Lower lobe of right lung (tissue), 2 donors: ENCODE results near the gene OSTF1. TPM values are rescaled to one million over a fixed set of nuclear protein-coding genes. Genes with fewer than 3 reads are reported as not detected.

ENCODE experiments used
- ATAC-seq, 2 donors: fragments of 200-7000 bp; cut with Tn5 transposase; one replicate each; pipeline ENCODE4 v1.9.1; 2020 to 2022; ENCODE audit warnings: mild to moderate bottlenecking in 2 of 2, moderate library complexity in 2 of 2
- DNase-seq: peaks from one replicate; pipeline ENCODE4 v3.0.0-alpha.2; 2020
- H3K27ac ChIP-seq: fragments of 200-600 bp; one replicate; pipeline ENCODE4 v1.8.0; 2022
- H3K27me3 ChIP-seq: fragments of 200-600 bp; one replicate; pipeline ENCODE4 v1.8.0; 2022; ENCODE audit warnings: low read depth
- H3K36me3 ChIP-seq: fragments of 200-600 bp; one replicate; pipeline ENCODE4 v1.8.0; 2022; ENCODE audit warnings: mild to moderate bottlenecking
- H3K4me1 ChIP-seq: fragments of 200-600 bp; one replicate; pipeline ENCODE4 v1.8.0; 2022
- H3K4me3 ChIP-seq: fragments of 200-600 bp; one replicate; pipeline ENCODE4 v1.8.0; 2022; ENCODE audit warnings: mild to moderate bottlenecking
- H3K9me3 ChIP-seq: fragments of 200-600 bp; one replicate; pipeline ENCODE4 v1.8.0; 2022
- intact Hi-C: fragments of 100-400 bp; cut with DNase I; formaldehyde crosslinking; loops from one replicate; pipeline ENCODE4 v1.11.0; 2022
- long read RNA-seq: library from polyadenylated mRNA; unstranded; transcript quantifications from one replicate; pipeline ENCODE4 v2.0.0, GENCODE V29; 2021
- total RNA-seq: library from RNA; stranded (reverse); fragmentation: NEBNext Ultra II Directional; extraction: Animal tissue kit (Norgen Biotek cat#: 25700); gene quantifications from one replicate; pipeline ENCODE4 v1.2.1, GENCODE V29; 2021
- TF ChIP-seq, protein P1 (sequence below): fragments of 200-600 bp; IDR thresholded peaks from one replicate; pipeline ENCODE4 v1.8.0; 2022; ENCODE audit warnings: antibody characterized with exemption, mild to moderate bottlenecking
- donor health status: DM: no; HTN: yes; CAD: no; lungs with severe emphysema.

The OSTF1 gene, protein sequence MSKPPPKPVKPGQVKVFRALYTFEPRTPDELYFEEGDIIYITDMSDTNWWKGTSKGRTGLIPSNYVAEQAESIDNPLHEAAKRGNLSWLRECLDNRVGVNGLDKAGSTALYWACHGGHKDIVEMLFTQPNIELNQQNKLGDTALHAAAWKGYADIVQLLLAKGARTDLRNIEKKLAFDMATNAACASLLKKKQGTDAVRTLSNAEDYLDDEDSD
- total RNA-seq = 91.2 TPM
- long read RNA-seq, transcript OSTF1-201 (10 exons, 1,319 nt) = major isoform, 139 of 167 reads
- long read RNA-seq, partial matches to known transcripts = 3 of 167 reads
- long read RNA-seq, other reads (novel, unspliced or antisense) = 25 of 167 reads

DNA sequence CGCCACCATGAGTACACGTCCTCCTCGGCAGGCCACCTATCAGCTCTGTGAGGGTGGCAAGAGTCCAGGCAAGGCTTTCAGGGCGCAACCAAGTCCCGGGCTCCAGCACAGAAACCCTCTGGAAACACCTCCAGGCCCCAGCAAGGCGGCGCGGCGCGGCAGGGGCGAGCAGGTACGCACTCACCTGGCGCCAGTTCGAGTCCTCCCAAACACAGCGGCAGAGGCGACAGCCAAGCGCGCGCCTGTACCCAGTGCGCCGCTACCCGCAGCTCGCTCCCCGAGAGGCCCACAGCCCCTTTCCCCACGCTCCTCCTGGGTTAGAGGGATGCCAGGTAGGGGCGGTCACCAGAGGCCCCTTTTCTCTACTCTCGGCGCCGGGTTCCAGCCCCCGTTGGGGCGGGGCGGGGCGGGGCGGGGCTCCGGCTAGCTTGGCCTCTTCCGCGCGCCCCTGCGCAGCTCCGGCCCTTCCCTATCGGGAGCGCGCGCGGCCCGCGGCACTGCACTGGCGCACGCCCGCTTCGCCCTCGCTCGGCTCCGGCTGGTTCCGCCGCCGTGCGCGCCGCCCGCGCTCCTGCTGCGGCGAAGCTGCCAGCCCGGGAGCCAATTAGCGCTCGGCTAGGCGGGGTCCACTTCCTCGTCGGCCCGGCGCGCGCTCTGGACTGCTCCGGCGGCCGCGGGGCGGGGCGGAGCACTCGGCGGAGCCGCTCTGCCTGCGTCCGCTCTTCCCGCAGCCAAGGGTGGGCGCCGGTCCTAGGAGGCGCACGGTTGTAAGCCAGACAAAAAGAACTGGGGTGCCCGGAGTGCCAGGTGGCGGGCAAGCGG, at the start of gene OSTF1, which contains the start of gene NMRK1:
TSS of gene OSTF1 (plus strand) at position 691 of the 822 bp plus-strand sequence. CDS start 179 bp downstream, outside the sequence.
TSS of gene NMRK1 (minus strand) at position 332 of the 822 bp plus-strand sequence. CDS start 5,040 bp downstream, outside the sequence.
- peak; percentile 95 to 97 for ATAC-seq
- TF ChIP-seq, protein P1, sequence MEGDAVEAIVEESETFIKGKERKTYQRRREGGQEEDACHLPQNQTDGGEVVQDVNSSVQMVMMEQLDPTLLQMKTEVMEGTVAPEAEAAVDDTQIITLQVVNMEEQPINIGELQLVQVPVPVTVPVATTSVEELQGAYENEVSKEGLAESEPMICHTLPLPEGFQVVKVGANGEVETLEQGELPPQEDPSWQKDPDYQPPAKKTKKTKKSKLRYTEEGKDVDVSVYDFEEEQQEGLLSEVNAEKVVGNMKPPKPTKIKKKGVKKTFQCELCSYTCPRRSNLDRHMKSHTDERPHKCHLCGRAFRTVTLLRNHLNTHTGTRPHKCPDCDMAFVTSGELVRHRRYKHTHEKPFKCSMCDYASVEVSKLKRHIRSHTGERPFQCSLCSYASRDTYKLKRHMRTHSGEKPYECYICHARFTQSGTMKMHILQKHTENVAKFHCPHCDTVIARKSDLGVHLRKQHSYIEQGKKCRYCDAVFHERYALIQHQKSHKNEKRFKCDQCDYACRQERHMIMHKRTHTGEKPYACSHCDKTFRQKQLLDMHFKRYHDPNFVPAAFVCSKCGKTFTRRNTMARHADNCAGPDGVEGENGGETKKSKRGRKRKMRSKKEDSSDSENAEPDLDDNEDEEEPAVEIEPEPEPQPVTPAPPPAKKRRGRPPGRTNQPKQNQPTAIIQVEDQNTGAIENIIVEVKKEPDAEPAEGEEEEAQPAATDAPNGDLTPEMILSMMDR = no peak
- peak; percentile 98 for DNase-seq
- Histone ChIP-seq H3K4me1 (peaks cover 75% of the 10 kb centered on the region), H3K27ac (peak within 1 kb of the TSS; percentile 99), H3K27me3 (no peaks in the 10 kb centered on the region), H3K9me3 (no peaks in the 10 kb centered on the region), H3K4me3 (peak within 1 kb of the TSS; percentile 93), H3K36me3 (peaks cover 1% of the 10 kb centered on the region)
- intact Hi-C loops = no loop called here

DNA sequence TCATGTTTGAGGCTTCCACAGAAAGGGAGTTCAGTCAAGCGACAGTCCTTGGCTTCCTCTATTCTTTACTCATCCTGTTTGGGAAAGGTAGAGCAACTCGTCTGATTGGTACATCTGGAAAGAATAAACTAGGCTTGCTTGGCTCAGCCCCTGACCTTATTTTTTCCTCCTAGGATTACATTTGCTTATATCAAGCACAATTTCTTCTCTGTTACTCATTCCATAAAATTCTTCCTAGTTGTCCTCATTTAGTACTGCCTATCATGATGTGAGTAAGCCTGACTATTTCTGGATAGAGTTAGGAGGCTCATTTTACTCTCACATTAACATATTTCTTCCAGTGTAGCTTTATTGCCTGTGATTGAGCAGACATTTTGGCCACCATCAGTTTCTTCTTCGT, 49.3 kb upstream of the OSTF1 start:
- H3K27me3 ChIP-seq = no peaks in the 10 kb centered on the region
- H3K4me3 ChIP-seq = no peak overlapping the region
- no peak overlapping the region for H3K27ac ChIP-seq
- H3K4me1 ChIP-seq = no peaks in the 10 kb centered on the region
- no peaks in the 10 kb centered on the region for H3K9me3 ChIP-seq
- intact Hi-C loops = no loop called here
- TF ChIP-seq, protein P1 = no peak
- H3K36me3 ChIP-seq = no peaks in the 10 kb centered on the region
- DNase-seq (no peak), ATAC-seq (no peak)

DNA sequence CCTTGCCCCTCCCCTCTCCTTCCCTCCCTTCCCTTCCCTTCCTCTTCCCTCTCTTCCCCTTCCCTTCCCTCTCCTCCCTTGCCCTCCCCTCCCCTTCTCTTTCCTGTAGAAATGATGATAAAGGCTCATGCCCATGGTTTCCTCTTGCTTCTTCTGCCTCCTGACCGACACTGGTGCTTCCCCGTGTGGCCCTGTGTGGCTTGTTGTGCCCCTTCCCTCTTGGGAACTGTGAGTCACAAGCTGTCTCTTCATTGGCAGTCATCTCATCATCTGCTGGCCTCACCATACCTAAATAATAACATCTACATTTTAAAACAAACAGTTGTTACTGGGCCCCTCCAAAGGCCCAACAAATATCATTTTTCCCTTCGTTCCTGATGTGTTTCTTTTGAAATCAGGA, 48.5 kb upstream of the OSTF1 start:
- H3K27ac ChIP-seq = no peak overlapping the region
- no peak for ATAC-seq
- H3K36me3 ChIP-seq = no peaks in the 10 kb centered on the region

DNA sequence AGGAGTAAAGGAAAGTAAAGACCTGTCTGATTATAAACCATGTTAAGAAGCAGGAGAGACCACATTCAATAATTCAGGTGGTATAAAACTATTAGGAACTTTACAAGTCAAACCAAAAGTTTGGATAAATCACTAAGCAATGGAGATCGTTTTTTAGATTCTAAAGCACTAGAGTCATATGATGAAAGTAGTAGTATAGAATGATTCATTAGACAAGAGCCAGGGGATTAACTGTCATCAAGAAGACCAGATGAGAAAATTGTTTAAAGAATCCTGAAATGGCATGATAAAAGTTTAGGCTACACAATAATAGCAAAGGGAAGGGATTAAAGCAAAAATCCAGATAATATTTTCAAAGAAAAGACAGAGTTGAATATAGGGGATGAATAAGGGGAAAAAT, 47.3 kb upstream of the OSTF1 start:
- Histone ChIP-seq H3K27me3 (no peaks in the 10 kb centered on the region), H3K4me1 (no peaks in the 10 kb centered on the region), H3K36me3 (no peaks in the 10 kb centered on the region), H3K9me3 (no peaks in the 10 kb centered on the region), H3K27ac (no peak overlapping the region), H3K4me3 (no peak overlapping the region)
- TF ChIP-seq, protein P1 = no peak
- intact Hi-C loops = no loop called here
- no peak for ATAC-seq
- DNase-seq = no peak

More for the DNA sequence above, 48.5 kb upstream of the OSTF1 start:
- no peaks in the 10 kb centered on the region for H3K4me1 ChIP-seq
- no peaks in the 10 kb centered on the region for H3K9me3 ChIP-seq
- intact Hi-C loops = no loop called here
- TF ChIP-seq, protein P1 = no peak
- H3K27me3 ChIP-seq = no peaks in the 10 kb centered on the region
- H3K4me3 ChIP-seq = no peak overlapping the region
- no peak for DNase-seq

DNA sequence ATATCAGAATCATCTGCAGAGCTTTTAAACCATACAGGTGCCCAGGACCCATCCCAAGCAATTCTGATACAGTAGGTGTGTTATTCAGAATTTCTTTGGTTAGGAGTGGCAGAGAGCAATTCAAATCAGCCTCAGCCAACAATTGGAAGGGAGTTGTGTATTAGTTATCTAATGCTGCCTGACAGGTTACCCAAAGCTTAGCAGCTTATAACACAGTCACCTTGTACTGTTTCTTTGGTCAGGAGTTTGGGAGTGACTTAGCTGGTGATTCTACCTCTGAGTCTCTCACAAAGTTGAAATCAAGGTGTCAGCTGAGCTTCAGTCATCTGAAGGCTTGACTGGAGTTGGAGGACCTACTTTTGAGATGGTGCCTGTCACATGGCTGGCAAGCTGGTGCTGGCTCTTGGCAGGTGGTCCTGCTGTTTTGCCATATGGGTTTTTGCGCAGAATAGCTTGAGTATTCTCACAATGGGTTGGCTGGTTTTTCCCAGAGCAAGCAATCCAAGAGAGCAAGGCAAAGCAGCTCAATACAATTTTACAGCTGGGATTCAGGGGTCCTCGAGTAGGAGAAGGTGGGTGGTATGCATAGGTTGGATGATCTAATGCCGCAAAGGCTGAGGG, 41.5 kb upstream of the OSTF1 start:
- no peak for ATAC-seq
- intact Hi-C loops = no loop called here
- Histone ChIP-seq H3K27ac (no peak overlapping the region), H3K27me3 (no peaks in the 10 kb centered on the region), H3K36me3 (no peaks in the 10 kb centered on the region), H3K4me3 (no peak overlapping the region), H3K9me3 (no peaks in the 10 kb centered on the region), H3K4me1 (no peaks in the 10 kb centered on the region)
- DNase-seq = no peak
- TF ChIP-seq, protein P1 = no peak
